ENCODE results near the gene DYNC2LI1.
"Not testable (repeated sequence)": the region's sequence is repeated elsewhere in the genome, so short reads cannot be mapped to it uniquely, and the experiment has no call there.

DYNC2LI1 gene

GRCh38 chr2:43773876-43774613 lies at the start of gene DYNC2LI1:
DYNC2LI1 (plus strand) TSS chr2:43774039; CDS start chr2:43774139, 100 bp downstream.
- DNase-seq (ENCODE audit: low spot score): peak; percentile 80

- no peak for DNase-seq (ENCODE audit: low spot score)
Measured at GRCh38 chr2:43724728-43725526, 48.9 kb upstream of the DYNC2LI1 start.

- no peak for DNase-seq (ENCODE audit: low spot score)
Measured at GRCh38 chr2:43725711-43726246, 48.1 kb upstream of the DYNC2LI1 start.

GRCh38 chr2:43726961-43727633 lies 46.7 kb upstream of the DYNC2LI1 start:
- DNase-seq (ENCODE audit: low spot score): not testable (repeated sequence)

GRCh38 chr2:43727634-43728014 lies 46.2 kb upstream of the DYNC2LI1 start:
- no peak for DNase-seq (ENCODE audit: low spot score)

- DNase-seq (ENCODE audit: low spot score): no peak
Measured at GRCh38 chr2:43729491-43730174, 44.2 kb upstream of the DYNC2LI1 start.

GRCh38 chr2:43731211-43731610 lies 42.6 kb upstream of the DYNC2LI1 start:
- no peak for DNase-seq (ENCODE audit: low spot score)

GRCh38 chr2:43736637-43737036 lies 37.2 kb upstream of the DYNC2LI1 start:
- DNase-seq (ENCODE audit: low spot score): no peak

GRCh38 chr2:43737097-43737854 lies 36.6 kb upstream of the DYNC2LI1 start:
- DNase-seq (ENCODE audit: low spot score): peak; percentile 10

- DNase-seq (ENCODE audit: low spot score): no peak
Measured at GRCh38 chr2:43737855-43738254, 36.0 kb upstream of the DYNC2LI1 start.

GRCh38 chr2:43738257-43738656 lies 35.6 kb upstream of the DYNC2LI1 start:
- DNase-seq (ENCODE audit: low spot score): no peak

- DNase-seq (ENCODE audit: low spot score): no peak
Measured at GRCh38 chr2:43743706-43744105, 30.1 kb upstream of the DYNC2LI1 start.

GRCh38 chr2:43745457-43745856 lies 28.4 kb upstream of the DYNC2LI1 start:
- no peak for DNase-seq (ENCODE audit: low spot score)

GRCh38 chr2:43748333-43748732 lies 25.5 kb upstream of the DYNC2LI1 start:
- DNase-seq (ENCODE audit: low spot score): no peak

GRCh38 chr2:43749583-43749982 lies 24.3 kb upstream of the DYNC2LI1 start:
- DNase-seq (ENCODE audit: low spot score): no peak

GRCh38 chr2:43751476-43751990 lies 22.3 kb upstream of the DYNC2LI1 start:
- no peak for DNase-seq (ENCODE audit: low spot score)

GRCh38 chr2:43752302-43752701 lies 21.5 kb upstream of the DYNC2LI1 start:
- no peak for DNase-seq (ENCODE audit: low spot score)

GRCh38 chr2:43754180-43754579 lies 19.7 kb upstream of the DYNC2LI1 start:
- no peak for DNase-seq (ENCODE audit: low spot score)

GRCh38 chr2:43758739-43759138 lies 15.1 kb upstream of the DYNC2LI1 start:
- DNase-seq (ENCODE audit: low spot score): peak; percentile 6

GRCh38 chr2:43759195-43759594 lies 14.6 kb upstream of the DYNC2LI1 start:
- peak; percentile 25 for DNase-seq (ENCODE audit: low spot score)

- DNase-seq (ENCODE audit: low spot score): no peak
Measured at GRCh38 chr2:43762286-43762685, 11.6 kb upstream of the DYNC2LI1 start.

Data from kidney capillary endothelial cell (primary cell).